ACHN (cell line): ENCODE data around the gene GABARAP.

Experiments
- DNase-seq: peaks from one replicate; pipeline ENCODE4 v3.0.0-alpha.2; 2015
- in situ Hi-C: cut with HindIII; loops from 2 replicates; pipeline ENCODE4 v1.10.0; 2017; ENCODE audit warnings: low sequenced_read_pairs, low pct_ligation_motif_present, low pct_unique_long_range_greater_than_20kb

GABARAP gene

DNA sequence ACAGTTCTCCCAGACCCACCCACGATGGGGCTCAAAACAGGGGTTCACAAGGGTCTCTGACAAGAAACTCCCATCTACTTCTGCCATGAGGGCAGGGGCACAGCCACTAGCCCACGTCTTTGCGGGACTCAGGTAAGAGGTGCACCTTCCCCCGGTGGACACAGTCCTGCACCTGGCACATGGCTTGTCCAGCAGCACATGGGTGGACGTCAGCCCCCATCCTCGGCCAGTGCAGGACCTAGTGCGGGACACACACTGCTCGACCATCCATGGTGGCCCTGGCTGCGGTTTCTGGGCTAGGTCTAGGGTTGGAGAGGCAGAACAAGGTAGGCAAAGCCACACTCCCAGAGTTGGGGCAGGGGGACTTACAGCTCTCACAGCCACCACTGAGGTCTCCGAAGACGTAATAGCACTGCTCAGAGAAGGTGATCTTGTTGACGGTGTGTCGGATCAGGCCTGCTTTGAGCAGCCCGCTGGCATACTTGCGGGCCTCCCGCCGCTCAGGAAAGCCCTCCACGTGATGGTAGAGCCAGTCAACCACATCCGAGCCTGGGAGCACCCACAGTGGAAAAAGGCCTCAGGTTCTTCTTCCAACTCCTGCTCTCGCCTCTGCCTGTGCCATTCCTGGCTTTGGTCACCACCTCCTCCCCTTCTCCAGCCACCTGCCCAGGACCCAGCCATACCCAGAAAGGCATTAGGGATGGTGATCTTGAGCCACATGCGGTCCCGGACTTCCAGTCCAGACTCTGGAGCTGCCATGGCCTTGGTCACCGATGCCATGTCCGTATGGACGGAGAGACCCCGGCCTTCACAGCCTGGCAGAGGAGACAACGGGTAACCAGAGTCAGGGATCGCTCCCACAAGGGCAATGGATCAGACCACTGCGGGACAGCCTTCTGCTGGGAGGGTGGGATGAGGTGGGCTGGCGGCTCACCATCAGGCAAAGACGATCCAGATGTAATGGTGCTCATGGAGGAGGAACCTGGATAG is 15.2 kb downstream of the GABARAP start:
- DNase-seq, result no peak
- in situ Hi-C loops, result no loop called here

DNA sequence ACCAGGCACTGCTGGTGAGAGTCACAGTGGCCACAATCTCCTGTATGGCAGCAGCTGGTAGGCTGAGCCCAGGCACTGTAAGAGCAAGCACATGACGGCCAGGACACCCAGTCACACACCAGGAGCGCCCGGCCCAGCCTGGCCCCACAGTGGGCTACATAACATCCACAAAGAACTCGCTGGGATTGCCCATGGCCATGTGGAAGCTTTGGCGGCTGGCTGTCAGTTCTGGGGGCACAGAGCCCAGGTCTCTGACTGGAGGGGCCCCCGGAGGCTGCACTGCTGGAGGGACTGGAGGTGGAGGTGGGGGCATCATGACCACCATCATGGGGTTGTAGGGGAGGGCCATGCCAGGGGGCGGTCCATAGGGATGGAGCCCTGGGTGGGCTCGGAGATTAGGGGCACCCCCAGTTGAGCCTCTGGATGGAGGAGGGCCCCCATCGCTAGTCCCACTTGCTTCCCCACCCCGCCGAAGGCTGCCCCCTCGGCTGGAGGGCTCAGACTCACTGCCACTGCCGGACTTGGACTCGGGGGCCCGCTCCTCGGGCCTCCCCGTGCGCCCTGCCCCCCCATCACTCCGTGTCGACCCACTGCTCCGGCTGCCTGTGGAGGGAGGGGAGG is 16.4 kb downstream of the GABARAP start:
- DNase-seq, result no peak
- in situ Hi-C loops, result no loop called here

DNA sequence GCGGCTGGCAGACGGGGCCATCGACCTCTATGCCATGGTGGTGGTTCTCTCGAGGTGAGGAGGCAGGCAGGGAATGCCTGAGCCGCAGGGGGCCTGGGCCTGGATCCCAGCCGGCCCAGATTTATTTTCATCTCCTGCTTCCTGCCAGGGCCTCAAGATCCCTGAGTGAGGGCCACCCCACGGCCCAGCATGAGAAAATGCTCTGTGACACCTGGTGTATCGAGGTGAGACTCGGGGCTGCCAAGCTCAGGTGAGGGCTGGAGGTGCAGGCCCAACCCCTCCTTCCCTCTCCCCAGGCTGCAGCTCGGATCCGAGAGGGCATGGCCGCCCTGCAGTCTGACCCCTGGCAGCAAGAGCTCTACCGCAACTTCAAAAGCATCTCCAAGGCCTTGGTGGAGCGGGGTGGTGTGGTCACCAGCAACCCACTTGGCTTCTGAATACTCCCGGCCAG is 17.6 kb downstream of the GABARAP start:
- in situ Hi-C loops, result no loop called here
- no peak for DNase-seq

DNA sequence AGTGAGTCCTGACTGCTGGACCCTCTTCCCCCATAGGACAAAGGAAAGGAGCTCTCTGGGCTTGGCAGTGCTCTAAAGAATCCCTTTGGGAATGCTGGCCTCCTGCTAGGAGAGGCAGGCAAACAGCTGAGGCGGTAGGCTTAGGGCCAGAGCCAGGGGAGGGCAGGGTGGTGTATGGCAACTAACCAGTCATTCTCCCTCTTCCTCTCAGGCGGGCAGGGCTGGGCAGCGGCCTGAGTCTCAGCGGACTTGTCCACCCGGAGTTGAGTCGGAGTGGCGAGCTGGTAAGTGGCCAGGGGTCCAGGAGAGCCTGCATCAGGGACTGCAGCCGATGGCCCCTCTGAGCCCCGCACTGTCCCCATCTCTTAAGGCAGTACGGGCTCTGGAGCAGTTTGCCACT is 18.1 kb downstream of the GABARAP start:
- in situ Hi-C loops, result no loop called here
- no peak for DNase-seq

DNA sequence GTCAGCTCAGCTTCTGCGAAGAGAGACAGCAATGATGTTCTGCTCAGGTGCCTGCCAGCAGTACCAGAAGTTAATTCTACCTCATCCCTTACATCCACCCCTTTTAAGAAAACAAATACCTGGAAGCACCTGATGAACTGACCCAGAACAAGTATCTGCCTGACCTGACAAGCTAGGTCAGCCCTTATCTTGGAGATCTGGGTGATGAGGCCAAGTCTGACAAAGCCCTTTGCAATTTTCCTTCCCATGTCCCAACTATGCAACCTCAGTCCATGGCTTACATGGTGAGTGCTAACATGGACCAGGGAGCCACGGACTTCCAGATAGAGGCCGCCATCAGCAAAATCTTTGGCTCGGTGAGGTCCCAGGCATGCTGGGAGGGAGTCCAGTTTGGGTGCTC is 18.9 kb downstream of the GABARAP start:
- in situ Hi-C loops, result no loop called here
- DNase-seq, result no peak

DNA sequence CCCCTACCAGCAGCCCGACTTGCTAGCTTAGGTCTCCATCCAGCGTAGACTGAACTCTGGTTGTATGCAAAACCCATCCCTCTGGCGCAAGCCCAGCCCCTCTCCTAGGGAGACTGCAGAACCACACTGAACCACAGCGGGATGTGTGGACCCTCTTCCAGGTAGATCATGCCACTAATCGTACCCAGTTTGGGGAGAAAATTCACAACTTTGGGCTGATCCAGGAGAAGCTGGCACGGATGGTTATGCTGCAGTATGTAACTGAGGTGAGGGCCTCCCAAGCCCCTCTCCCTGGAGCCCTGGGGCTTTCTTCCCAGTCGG is 19.3 kb downstream of the GABARAP start:
- in situ Hi-C loops, result no loop called here
- DNase-seq, result no peak

DNA sequence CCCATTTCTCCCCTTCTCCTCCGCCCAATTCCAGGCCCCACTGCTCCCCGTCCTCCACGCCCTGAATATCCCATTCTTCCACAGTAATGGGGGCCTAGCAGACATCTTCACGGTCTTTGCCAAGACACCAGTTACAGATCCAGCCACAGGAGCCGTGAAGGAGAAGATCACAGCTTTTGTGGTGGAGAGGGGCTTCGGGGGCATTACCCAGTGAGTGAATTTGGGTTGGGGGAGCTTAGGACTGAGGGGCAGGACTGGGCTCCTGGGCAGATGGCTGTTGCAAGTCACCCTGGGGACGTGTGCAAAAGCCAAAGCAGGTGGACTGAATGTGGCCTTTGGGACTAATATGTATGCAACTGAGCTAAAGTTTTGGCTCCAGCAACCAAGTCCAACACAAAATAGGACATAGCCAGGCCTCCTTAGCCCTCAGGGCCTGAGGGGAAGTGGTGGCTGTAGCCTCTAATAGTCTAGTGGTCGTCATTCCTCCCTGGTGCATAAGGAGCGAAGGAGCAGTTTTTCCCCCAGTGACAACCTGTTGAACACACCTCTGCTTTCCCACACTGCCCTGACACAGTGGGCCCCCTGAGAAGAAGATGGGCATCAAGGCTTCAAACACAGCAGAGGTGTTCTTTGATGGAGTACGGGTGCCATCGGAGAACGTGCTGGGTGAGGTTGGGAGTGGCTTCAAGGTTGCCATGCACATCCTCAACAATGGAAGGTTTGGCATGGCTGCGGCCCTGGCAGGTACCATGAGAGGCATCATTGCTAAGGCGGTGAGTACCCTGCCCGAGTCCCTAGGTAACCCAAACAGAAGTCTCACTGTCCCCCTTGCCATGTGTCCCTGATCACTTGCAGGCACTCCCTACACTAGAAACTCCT is 19.9 kb downstream of the GABARAP start:
- in situ Hi-C loops, result no loop called here

DNA sequence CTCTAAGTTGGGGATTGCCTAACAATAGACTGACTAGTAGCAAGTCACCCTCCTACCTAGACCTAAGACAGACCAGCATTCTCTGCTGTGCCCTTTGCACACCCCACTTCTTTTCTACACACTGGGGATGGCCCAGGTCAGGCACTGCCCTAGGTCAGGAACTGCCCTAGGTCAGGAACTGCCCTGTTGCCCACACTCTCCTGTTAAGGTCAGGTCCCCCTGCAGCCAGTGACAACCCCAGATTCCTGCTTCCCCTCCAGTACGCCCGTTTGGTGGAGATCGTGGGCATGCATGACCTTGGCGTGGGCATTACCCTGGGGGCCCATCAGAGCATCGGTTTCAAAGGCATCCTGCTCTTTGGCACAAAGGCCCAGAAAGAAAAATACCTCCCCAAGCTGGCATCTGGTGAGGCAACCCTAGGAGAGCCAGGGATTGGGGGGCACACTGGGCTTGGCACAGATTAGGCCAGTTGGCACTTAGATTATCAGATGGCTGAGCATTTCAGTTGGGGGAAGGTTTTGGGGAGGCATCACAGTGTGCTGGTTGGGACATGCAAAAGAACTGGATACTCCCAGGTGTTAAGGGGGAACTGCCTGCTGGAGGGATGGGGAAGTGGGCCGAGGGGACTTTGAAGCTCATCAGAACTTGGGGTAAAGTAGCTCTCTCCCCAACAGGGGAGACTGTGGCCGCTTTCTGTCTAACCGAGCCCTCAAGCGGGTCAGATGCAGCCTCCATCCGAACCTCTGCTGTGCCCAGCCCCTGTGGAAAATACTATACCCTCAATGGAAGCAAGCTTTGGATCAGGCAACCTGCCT is 20.8 kb downstream of the GABARAP start:
- in situ Hi-C loops, result no loop called here
- DNase-seq, result no peak

More for the DNA sequence above, 19.9 kb downstream of the GABARAP start:
- DNase-seq, result no peak

DNA sequence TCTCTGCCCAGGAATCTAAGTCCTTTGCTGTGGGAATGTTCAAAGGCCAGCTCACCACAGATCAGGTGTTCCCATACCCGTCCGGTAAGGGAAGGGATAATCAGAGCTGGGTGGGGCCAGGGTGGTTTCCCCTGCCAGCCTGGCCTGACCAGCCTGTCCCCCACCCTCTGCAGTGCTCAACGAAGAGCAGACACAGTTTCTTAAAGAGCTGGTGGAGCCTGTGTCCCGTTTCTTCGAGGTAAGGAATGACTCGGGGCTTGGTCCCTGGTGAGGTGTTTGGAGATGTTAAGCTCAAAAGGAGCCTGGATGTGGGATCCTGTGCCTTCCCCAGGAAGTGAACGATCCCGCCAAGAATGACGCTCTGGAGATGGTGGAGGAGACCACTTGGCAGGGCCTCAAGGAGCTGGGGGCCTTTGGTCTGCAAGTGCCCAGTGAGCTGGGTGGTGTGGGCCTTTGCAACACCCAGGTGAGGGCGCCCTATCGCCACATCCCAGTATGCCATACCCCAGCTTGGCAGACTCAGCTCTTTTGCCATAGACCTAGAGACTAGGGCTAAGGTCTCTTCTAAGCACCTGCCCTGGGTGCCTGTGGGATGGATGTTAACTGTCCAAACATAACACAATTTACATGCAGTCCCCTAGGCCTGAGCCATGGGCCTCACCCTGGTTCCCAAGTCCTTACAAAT is 21.5 kb downstream of the GABARAP start:
- peak; percentile 80 for DNase-seq
- in situ Hi-C loops, result no loop called here

DNA sequence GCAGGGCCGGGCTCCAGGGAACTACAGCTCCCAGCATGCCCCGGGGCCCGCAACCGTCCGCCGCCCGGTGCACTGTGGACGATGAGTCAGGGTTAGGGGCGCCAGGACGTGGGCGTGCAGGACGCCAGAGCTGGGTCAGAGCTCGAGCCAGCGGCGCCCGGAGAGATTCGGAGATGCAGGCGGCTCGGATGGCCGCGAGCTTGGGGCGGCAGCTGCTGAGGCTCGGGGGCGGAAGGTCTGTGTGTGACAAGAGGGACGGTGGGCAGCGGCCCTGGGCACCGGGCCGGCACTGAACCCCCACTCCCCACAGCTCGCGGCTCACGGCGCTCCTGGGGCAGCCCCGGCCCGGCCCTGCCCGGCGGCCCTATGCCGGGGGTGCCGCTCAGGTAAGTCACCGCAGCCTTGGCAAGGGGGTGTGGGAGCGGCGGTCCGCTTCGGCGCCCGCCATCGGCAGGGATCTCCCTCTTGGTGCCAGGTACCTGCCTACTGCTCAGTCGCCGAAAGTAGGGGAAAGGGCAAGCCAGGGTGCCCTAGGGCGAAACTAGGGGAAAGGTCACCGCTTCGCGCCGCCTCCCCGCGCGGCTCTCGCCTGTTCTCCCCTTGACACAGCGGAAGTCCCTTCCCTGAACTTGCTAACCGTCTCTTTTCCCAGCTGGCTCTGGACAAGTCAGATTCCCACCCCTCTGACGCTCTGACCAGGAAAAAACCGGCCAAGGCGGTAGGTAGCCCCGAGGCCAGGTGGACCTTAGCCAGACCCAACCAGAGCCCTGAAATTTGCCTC is 22.2 kb downstream of the GABARAP start, which contains the start of the genes ACADVL and DLG4:
ACADVL (plus strand) TSS at position 127 of the 781 bp plus-strand sequence; CDS start at position 174, 47 bp downstream.
DLG4 (minus strand) TSS at position 25 of the 781 bp plus-strand sequence.
- in situ Hi-C loops, result no loop called here
- DNase-seq, result peak; percentile 89

DNA sequence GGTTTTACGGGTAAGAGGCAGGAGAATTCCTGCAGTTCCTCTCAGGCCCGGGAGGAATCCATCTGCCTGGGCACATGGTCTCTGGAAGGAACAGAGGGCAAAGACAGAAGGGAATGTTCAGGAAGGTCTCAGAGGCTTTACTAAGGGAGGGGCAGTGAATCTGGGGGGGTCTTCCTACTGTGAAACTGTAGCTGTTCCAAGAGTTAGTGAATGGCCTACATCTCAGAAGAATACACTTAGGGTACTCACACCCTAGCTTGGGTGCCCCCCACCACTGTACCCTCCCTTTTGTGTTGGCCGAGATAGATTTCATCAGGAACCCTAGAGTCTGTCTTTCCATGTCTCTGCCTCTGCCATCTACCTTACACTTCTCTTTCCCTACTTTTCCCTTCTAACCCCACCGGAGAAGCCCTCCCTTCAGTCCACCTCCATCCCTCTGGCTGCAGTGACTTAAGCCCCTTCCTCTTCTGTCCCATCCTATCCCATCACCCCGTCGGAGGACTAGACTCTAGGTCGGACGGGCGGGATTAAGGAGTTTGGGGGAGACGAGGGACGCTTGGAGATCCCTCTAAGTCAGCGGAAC is 22.9 kb downstream of the GABARAP start:
- no peak for DNase-seq
- in situ Hi-C loops, result no loop called here

DNA sequence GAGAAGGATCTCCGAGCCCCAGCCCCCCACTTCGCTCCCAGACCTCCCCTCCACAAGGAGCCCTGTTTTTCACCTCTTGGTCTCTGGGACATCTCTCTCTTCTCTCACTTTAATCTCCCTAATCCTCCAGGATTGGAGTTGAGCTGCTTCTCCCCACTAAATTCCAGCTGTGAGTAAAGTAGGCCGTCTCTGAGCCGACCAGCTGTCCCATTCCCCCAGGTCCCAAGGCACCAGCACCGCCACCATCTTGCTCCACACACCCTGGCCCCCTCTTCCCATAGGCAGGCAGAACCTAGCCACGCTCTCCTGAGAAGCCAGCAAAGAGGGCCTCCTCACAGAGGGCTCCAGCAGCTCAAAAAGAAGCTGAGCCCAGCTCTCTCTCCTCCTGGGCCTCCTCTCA is 23.5 kb downstream of the GABARAP start:
- in situ Hi-C loops, result no loop called here
- no peak for DNase-seq

DNA sequence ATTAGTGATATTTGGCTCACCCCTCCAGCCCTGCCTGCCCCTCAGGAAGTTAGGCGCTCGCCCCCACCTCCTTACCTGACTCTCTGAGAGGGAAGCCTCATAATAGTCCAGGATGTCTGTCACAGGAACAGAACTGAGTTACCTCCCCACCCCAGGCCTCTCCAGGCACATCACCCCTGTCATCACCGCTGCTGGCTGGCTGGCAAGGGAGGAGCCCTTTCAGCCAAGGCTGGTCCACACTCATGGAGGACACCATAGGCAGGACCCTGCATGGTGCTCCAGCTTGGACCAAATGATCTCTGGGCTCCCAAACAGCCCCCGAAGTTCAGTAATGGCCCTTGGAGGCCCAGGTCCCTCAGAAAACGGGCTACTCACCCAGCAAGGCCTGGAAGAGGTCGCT is 24.1 kb downstream of the GABARAP start:
- no peak for DNase-seq
- in situ Hi-C loops, result no loop called here

DNA sequence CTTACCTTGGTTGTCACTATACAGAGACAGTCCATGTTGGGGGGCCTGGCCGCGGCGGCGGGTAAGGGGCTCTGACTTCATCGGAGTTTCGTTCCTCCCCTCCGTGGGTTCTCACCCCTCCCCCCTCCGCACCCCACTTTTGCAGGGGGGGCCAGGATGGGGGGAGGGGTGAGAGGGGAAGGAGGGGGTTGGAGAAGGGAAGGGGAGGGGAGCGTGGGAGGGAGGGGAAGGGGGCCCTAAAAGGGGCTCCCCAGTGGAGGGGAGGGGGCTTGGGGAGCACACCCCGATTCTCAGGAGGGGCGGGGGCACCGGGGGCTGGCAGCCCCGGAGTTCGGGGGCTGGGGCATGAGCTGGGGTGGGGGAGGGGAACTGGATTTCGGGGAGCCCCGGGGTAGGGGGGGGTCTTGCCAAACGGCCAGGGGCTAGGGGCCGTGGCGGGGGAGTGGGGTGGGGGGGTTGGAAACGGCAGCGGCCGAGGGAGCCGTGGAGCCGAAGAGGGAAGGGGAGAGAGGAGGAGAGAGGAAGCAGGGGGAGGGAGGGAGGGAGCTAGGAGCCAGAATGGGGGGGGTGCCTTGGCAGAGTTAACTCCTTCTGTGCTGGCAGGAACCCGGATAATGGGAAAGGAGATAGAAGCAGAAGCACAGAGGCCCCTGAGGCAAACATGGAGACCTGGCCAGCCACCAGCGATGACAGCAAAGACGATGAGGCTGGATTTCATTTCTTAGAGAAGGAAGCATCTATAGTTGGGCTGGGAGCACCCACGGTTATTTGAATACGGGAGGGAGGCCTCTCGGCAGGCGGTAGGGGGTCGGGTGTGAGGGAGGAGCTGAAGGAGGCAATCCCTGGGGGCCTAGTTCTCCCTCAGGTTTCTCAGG is 24.9 kb downstream of the GABARAP start:
- DNase-seq, result peak; percentile 71
- in situ Hi-C loops, result no loop called here

DNA sequence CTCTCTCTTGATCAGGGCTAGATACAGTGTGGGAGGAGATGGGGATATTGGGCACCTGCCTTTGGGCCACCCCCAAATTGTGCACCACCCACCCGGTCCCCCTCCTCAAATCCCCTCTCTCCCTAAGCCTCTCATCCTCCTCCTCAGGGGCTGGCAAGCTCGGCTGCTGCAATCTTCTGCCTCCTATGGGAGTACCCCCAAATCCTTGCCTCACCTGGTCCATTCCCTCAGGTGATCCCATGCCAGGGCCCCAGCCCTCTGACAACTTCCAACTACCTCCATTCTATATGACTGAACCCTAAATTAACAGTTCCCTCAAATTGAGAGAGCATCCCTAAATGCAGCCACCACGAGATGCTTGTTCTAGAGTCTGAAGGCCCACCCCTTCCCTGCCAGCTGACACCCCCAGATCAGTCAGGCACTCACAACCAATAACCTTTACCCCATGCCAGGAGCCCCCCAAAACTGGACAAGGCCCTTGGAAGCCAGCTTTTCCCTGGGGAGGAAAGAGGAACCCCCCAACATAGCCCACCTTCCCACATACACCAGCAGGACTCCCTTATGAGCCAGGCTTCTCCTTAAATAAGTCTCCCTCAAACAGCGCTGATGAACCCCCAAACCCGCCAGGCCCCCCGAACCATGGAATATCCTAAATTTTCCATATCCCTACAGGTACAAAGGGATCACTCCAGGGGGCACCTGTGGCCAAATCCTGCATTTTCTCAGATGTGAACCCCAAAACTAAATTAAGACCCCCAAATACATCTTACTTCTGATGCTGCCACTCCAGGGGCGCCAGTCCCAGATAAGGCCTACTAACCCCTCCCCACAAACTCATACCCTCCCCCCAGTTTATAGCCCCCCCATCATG is 25.8 kb downstream of the GABARAP start:
- in situ Hi-C loops, result no loop called here
- DNase-seq, result no peak
